ENCODE measurements around the gene NFKBIA.
"Not testable (repeated sequence)": the region's sequence is repeated elsewhere in the genome, so short reads cannot be mapped to it uniquely, and the experiment has no call there.

NFKBIA gene, protein sequence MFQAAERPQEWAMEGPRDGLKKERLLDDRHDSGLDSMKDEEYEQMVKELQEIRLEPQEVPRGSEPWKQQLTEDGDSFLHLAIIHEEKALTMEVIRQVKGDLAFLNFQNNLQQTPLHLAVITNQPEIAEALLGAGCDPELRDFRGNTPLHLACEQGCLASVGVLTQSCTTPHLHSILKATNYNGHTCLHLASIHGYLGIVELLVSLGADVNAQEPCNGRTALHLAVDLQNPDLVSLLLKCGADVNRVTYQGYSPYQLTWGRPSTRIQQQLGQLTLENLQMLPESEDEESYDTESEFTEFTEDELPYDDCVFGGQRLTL

DNA sequence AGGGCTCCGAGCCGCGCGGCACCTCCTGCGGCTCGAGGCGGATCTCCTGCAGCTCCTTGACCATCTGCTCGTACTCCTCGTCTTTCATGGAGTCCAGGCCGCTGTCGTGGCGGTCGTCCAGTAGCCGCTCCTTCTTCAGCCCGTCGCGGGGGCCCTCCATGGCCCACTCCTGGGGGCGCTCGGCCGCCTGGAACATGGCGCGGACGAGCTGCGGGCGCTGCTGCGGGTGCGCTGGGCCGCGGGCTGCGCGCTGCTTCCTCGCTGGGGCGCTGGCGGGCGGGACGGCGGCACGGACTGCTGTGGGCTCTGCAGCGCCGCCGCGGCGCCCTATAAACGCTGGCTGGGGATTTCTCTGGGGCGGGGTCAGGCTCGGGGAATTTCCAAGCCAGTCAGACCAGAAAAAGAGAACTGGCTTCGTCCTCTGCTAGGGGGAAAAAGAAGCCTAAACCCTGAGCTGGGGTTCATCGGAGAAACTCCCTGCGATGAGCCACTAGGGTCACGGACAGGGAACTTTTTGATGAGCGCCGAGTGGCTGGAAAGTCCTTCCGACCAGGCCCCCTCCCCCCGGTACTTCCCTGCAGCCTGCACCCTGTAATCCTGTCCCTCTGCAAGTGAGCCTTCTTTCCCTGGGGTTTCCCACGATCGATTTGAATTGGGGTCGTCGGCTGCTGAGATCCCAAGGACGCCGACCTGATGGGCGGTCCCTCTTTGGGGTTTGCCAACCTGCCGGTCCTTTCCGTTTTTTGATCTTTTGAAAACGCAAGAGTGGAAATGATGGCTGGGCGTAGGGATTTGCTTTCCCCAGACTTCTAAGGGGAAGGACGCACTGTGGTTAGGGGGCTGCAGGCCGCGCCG is at the start of gene NFKBIA:
Gene NFKBIA, minus strand, starts transcription at position 301 of the 855 bp plus-strand sequence. Its CDS starts 105 bp downstream, at position 196.
- DNase-seq (ENCODE audit: low read depth): peak; percentile 89

DNA sequence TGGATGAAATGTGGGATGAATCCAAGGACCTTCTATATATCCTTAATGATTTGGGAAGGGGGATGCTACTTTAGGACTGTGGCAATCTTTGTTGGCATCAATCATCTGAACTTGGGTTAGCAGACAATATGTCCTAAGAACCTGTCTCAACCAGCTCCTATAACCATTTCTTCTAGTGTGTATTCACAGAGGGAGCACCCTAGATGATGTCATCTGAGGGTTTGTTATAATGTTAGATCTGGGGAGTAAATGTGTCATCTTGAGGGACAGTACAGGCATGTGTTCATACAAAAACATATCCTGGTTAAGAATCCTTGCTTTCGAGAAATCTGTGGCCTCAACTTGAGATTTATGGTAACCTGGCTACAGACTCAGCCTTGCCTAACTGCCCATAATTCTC is 41.9 kb upstream of the NFKBIA start:
- no peak for DNase-seq (ENCODE audit: low read depth)

DNA sequence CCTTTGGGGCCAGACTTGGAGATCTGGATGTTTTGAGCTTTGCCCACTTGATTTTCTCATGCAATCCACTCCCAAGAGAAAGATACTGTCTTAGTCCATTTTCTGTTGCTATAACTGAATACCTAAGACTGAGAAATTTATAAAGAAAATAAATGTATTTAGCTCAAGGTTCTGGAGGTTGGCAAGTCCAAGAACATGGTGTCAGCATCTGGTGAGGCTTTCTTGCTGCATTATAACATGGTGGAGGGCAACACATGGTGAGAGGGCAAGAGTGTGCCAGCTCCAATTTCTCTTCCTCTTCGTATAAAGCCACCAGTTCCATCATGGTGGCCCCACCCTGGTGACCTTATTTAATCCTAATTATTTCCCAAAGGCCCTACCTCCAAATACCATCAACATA is 39.6 kb upstream of the NFKBIA start:
- DNase-seq (ENCODE audit: low read depth): no peak

DNA sequence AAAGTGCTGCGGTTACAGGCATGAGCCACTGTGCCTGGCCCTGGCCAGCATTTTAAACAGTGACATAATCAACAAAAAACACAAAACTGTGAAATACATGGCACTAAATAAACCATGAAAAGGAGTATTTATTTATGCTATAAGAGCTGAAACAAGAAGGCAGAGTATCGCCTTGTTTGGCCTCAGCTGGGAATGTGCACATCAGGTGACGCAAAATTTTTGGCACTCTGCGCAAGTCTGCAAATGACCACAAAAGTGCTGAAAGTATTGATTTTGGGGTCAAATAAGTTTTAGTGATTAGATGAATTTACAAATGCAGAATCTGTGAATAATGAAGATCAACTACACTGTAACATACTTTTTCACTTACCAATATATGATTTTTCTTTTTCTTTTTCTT is 36.6 kb upstream of the NFKBIA start:
- no peak for DNase-seq (ENCODE audit: low read depth)

DNA sequence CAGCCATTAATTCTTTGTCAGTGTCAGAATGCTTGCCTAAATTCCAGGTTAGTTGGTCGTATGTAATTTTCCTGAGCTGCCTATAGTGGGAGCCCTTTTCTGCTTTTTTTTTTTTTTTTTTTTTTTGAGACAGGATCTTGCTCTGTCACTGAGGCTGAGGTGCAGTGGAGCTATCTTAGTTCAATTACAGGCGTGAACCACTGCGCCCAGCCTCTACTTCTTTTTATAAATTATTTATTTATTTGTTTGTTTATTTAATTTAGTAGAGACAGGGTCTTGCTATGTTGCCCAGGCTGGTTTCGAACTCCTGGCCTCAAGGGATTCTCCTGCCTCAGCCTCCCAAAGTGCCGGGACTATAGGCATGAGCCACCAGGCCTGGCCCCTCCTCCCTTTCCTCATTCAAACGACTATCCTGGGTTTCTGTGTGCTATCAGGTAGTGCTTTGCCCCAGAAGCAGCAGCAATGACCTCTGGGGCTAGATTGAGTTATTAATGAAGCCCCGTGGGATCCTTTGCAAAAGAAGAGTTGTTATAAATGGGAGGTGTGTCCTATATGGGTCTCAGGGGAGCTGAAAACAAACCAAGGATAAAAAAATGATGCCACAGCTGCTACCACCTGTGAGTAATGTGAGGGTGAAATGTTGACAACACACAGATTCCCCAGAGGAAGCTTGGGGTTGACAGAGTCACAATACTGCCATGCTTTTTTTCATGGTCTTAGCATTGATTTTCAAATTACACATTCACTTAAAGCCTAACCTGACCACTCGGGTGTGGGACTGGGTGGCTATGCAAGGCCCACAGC is 34.6 kb upstream of the NFKBIA start:
- DNase-seq (ENCODE audit: low read depth): peak; percentile 22

DNA sequence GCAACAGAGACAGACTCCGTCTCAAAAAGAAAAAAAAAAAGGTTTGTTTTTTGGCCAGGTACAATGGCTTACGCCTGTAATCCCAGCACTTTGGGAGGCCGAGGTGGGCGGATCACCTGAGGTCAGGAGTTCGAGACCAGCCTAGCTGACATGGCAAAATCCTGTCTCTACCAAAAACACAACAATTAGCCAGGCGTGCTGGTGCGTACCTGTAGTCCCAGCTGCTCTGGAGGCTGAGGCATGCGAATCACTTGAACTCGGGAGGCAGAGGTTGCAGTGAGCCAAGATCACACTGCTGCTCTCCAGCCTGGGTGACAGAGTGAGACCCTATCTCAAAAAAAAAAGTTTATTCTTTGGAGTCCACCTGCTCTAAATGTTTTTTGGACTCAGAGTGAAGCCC is 33.9 kb upstream of the NFKBIA start:
- not testable (repeated sequence) for DNase-seq (ENCODE audit: low read depth)

DNA sequence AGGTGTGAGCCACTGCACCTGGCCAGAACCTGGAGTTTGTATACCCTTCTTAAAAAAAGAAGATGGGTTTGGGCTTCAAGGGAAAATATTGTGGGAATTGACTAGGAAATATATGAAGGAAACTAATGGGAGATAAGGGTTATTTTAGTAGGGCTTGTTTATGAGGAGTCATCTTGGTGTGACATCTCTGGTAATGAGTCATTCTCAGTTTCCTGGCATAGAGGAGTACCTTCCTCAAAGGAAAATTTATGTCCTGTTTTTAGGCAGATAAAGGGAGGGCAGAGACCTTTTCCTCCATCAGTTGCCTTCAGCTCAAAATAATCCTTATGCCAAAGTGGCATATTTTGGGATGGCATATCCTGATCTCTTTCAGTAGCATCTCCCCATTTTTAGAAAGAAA is 30.6 kb upstream of the NFKBIA start:
- peak; percentile 51 for DNase-seq (ENCODE audit: low read depth)

DNA sequence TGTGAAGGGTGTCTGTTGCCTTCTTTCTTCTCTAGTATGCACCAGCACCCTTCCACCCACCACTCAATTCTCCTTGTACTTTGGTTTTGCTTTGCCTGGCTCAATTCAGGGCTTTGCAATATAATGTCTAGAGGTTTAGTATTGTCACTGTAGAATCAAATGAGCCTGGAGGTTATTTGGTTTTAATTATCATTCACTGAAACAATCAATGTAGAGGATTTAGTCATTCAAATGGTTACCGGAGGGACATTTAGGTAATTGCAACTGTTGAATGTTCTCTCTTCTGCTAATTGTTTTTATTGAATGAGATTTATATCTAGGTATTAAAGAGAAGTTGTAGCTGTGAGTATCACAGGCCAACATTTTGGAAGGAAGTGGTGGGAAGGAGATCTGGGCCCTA is 29.3 kb upstream of the NFKBIA start:
- no peak for DNase-seq (ENCODE audit: low read depth)

DNA sequence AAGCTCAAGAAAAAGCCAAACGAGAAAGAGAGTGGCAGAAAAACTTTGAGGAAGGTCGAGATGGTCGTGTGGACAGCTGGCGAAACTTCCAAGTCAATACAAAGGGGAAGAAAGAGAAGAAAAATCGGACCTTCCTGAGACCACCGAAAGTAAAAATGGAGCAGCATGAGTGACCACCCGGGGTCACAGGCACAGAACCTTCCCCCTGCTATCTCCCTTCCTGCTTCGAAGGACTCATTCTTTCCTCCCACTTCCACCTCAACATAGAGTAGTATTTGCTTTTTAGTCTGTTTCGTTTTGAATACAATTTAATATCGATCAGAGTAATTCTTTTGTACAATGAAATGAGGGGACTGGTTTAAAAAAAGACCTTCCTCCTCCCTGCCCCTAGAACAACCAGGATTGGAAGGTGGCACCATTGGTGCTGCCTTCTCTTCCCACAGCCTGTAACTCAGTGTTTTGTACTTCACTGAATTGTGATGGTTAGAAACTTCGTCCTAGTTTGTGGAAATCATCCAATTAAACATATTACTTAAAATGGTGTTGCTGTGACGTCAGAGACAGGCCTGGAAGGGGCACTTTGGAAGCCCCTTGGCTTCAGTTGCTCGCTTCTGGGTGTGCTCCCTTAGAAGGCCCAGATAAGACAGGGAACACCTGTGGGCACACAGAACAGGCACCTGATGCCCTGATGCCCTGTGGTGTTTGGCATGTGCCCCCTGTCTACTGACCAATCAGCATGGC is 26.1 kb upstream of the NFKBIA start:
- DNase-seq (ENCODE audit: low read depth): no peak

DNA sequence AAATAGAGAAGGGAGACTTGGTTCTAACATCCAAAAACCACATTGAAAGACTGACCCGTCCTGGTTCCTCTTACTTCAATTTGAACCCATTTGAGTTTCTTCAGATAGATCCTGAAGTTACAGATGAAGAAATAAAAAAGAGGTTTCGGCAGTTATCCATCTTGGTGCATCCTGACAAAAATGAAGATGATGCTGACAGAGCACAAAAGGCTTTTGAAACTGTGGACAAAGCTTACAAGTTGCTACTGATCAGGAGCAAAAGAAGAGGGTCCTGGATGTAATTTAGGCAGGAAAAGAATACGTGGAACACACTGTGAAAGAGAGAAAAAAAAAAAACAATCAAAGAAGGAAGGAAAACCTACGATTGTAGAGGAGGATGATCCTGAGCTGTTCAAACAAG is 25.4 kb upstream of the NFKBIA start:
- DNase-seq (ENCODE audit: low read depth): no peak

DNA sequence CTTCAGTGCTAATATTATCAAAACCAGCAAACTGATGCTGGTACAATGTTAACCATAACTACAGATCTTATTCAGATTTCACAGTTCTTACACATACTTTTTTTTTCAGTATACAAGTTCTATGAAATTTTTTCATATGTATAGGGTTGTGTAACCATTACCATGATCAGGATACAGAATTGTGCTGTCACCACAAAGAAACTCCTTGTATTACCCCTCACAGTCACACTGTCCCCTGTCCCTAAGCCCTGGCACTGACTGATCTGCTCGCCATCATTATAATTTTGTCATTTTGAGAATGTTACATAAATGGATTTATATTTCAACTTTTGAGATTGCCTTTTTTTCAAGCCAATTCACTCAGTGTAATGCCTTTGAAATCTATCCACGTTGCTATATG is 21.3 kb upstream of the NFKBIA start:
- DNase-seq (ENCODE audit: low read depth): no peak

DNA sequence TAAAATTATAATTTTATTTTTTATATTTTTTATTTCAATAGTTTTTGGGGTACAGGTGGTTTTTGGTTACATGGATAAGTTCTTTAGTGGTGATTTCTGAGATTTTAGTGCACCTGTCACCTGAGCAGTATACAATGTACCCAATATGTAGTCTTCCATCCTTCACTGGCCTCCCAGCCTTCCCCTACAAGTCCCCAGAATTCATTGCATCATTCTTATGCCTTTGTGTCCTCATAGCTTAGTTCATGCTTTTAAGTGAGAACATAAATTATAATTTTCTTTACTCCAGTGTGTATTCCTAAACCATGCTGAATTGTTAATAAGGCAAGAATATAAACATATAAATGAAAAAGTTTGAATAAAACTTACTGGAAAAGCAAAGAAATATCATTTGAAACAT is 19.1 kb upstream of the NFKBIA start:
- no peak for DNase-seq (ENCODE audit: low read depth)

DNA sequence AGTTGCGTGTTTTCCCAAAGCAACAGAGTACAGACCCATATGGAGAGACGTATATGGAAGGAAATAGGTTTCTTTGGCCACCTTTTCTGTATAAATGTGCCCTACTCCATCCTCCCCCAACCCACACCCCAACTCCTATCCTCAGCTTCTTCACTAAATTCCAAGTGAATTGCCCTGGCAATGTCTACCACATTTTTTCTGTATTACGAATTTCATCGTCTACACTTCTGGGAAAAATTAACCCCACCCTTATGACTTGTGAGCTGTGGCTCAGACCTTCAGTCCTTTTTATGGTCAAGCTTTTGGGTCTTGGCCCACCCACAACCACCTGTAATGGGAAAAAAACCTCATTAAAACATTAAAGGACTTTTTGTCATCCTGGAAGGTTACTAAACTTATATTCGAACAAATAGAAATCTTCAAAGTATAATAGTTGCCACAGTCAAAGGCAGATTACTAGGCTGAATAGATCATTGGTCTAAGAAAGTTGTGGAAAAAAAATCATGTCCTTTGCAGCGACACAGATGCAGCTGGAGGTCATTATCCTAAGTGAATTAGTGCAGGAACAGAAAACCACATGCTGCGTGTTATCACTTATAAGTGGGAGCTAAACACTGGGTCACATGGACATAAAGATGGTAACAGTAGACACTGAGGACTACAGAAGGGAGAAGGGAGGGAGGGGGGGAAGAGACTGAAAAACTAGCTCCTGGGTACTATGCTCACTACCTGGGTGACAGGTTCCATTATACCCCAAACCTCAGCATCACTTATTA is 15.7 kb upstream of the NFKBIA start:
- peak; percentile 88 for DNase-seq (ENCODE audit: low read depth)

DNA sequence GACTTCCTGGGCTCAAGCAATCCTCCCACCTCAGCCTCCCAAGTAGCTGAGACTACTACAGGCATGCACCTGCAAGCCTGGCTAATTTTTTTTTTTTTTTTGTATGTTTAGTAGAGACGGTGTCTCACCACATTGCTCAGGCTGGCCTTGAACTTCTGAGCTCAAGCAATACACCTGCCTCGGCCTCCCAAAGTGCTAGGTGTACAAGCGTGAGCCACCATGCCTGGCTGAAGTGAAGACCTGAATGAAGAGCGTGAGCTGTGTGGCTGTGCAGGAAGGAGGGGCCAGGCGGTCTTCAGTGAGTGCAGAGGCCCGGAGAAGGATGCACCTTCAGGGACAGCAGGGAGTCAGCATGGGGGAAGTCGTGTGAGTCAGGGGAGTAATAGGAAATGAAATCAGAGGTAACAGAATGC is 14.9 kb upstream of the NFKBIA start:
- peak; percentile 44 for DNase-seq (ENCODE audit: low read depth)

DNA sequence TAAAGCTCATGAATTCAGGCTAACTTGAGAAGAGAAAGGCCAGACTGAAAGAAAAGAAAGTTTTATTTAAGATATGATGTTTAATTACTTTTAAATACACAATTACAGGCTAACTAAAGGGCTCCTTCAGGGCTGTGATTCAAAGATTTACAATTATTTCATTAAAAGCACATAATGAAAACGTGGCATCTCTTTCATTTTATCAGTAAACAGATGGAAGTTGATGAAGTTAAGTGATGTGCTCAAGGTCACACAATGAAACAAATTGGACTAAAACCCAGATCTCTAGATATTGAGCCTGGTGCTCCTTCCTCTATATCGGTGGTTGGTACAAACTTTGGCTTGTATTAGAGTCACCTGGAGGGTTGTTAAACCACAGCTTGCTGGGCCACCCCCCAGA is 13.5 kb upstream of the NFKBIA start:
- no peak for DNase-seq (ENCODE audit: low read depth)

DNA sequence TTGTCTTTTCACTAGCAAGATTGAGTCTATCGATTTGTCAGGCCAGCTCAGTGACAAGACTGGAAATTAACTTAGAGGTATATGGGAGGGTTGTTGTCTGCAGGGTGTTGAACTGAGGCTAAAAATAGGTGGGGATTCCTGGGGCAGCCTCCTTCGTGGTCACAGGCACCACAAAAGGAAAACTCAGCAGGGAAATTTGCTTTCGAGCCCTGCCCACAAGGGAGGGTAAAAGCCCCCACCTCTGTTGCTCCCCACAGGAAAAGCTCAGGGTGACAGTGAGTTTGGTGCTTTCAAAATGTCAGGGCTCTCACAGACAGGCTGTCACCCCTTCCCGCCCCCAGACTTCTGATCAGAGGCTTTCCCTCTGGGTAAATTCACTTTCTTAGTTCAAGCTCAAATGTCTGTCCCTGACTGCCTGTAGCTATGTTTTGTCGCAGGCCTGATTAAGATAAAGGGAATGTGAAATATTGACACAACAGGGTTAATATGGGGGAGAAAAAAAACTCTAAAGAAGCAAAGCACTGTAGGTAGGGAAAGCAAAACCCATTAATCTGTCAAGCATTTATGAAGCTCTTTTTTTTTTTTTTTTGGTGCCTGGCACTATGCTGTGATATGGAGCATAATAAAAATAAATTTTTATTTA is 11.7 kb upstream of the NFKBIA start:
- DNase-seq (ENCODE audit: low read depth): peak; percentile 56

DNA sequence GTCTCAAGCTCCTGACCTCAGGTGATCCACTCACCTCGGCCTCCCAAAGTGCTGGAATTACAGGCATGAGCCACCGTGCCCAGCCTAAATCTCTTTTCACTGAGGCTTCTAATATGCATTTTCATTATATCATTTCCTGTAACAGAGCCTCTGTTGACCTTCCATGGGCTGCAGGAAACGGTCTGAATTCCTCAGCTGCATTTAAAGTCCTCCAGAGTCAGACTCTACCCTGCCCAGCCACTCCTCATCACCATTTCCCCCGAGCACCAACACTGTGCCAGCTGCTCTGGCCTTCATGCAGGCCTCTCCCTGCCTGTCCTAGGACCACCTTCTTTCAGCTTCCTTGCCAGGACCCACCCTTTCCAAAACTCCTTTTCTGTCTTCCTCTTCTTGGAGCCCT is 9.8 kb upstream of the NFKBIA start:
- DNase-seq (ENCODE audit: low read depth): peak; percentile 79

DNA sequence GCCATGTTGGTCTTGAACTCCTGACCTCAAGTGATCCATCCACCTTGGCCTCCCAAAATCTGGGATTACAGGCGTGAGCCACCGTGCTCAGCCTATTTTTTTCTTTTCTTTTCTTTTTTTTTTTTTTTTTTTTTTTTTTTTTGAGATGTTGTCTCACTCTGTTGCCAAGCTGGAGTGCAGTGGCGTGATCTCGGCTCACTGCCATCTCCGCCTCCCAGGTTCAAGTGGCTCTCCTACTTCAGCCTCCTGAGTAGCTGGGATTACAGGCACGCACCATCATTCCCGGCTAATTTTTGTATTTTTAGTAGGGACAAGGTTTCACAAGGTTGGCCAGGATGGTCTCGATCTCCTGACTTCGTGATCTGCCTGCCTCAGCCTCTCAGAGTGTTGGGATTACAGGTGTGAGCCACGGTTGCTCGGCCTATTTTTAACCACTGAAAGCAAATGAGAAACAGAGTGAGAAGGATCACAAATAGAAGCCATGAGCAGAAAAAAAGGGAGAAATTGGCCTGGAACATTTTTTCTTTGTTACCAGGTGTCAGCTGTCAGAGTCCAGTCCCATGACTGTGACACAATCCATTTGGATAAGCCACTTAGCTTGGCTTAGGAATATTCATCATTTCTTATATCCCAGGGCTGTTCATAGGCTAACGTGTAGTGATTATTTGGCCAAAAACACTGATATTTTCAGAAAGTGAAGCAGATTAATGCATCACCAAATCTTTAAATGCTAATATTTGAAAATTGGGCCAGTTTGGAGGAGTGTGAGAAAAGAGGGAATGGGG is 7.9 kb upstream of the NFKBIA start:
- DNase-seq (ENCODE audit: low read depth): no peak

DNA sequence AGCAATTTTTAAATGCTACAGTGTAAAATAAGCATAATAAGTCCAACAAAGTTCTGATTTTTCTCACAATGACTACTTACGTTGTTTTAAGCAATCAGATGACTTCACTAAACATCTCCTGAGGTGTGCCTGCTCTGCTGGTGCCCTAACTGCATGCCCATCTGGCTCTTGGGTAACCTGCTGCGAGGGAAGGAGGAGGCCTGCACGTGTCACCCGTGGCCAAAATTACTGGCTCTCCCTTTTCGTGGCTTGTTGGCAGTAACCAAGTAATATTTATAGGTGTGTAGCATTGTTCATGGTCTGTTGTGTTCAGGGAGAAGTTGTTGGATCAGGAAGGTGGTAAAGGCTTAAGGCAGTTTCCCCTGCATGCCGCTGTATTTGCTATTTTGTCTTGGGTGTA is 6.3 kb upstream of the NFKBIA start:
- no peak for DNase-seq (ENCODE audit: low read depth)

DNA sequence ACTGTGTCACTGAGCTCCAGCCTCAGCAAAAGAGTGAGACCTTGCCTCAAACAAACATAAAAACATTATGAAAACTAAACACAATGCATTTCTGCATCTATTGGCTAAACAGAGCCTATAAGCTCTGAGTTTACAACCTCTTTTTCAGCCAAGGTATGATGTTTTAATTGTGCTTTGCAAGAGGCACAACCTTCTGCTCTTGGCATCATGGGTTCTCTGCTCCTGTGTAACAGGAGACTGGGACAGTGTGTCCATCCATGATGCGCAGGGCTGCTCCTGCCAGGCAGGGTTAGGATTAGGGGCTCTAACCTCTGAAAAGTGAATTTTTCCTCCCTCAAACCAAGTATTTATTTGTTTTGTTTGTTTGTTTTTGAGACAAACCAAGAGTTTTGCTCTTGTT is 5.0 kb upstream of the NFKBIA start:
- DNase-seq (ENCODE audit: low read depth): no peak

Measured in EH (cell line).